ENCODE results near the gene ADGRA1. TPM values are rescaled to one million over a fixed set of nuclear protein-coding genes. Genes with fewer than 3 reads are reported as not detected.
A peak's percentile ranks its signal among the peaks of the same experiment; 100 is the strongest.
"Not testable (repeated sequence)": the region's sequence is repeated elsewhere in the genome, so short reads cannot be mapped to it uniquely, and the experiment has no call there.

Gene ADGRA1
- total RNA-seq, 3 donors from 2014 or later: 0.10 TPM; not detected in 2

- no peaks in the 10 kb centered on the region for H3K4me1 ChIP-seq (ENCODE audit: low read depth)
- no peak for TF ChIP-seq CTCF (IDR thresholded peaks at IDR 0.05)
- intact Hi-C loops (cut with DNase I, micrococcal nuclease): no loop called here
- H3K4me3 ChIP-seq: no peak overlapping the region
- no peak for DNase-seq
- ATAC-seq: no peak
- H3K9me3 ChIP-seq: peaks cover 11% of the 10 kb centered on the region
- no peaks in the 10 kb centered on the region for H3K36me3 ChIP-seq (ENCODE audit: low read depth)
Measured at GRCh38 chr10:133106516-133106915, 18.8 kb downstream of the ADGRA1 start.

- intact Hi-C loops (cut with DNase I, micrococcal nuclease): no loop called here
- Histone ChIP-seq H3K4me3 (no peak overlapping the region), H3K4me1 (ENCODE audit: low read depth) (no peaks in the 10 kb centered on the region), H3K9me3 (peaks cover 11% of the 10 kb centered on the region), H3K36me3 (ENCODE audit: low read depth) (no peaks in the 10 kb centered on the region)
- DNase-seq (no peak), ATAC-seq (no peak)
- no peak for TF ChIP-seq CTCF (IDR thresholded peaks at IDR 0.05)
Measured at GRCh38 chr10:133107442-133107841, 19.7 kb downstream of the ADGRA1 start.

GRCh38 chr10:133109711-133110110 lies 22.0 kb downstream of the ADGRA1 start:
- Histone ChIP-seq H3K36me3 (ENCODE audit: low read depth) (no peaks in the 10 kb centered on the region), H3K4me1 (ENCODE audit: low read depth) (no peaks in the 10 kb centered on the region), H3K9me3 (peaks cover 11% of the 10 kb centered on the region), H3K4me3 (no peak overlapping the region)
- no peak for TF ChIP-seq CTCF (IDR thresholded peaks at IDR 0.05)
- intact Hi-C loops (cut with DNase I, micrococcal nuclease): no loop called here
- no peak for DNase-seq
- no peak for ATAC-seq

- H3K9me3 ChIP-seq: peaks cover 11% of the 10 kb centered on the region
- ATAC-seq (peak; percentile 16), DNase-seq (no peak)
- no peaks in the 10 kb centered on the region for H3K36me3 ChIP-seq (ENCODE audit: low read depth)
- TF ChIP-seq CTCF (IDR thresholded peaks at IDR 0.05): no peak
- no peak overlapping the region for H3K4me3 ChIP-seq
- intact Hi-C loops (cut with DNase I, micrococcal nuclease): no loop called here
- H3K4me1 ChIP-seq (ENCODE audit: low read depth): no peaks in the 10 kb centered on the region
Measured at GRCh38 chr10:133110133-133110532, 22.4 kb downstream of the ADGRA1 start.

GRCh38 chr10:133110609-133111275 lies 23.0 kb downstream of the ADGRA1 start:
- Histone ChIP-seq H3K9me3 (peaks cover 11% of the 10 kb centered on the region), H3K4me1 (ENCODE audit: low read depth) (no peaks in the 10 kb centered on the region), H3K36me3 (ENCODE audit: low read depth) (no peaks in the 10 kb centered on the region), H3K4me3 (no peak overlapping the region)
- TF ChIP-seq CTCF (IDR thresholded peaks at IDR 0.05): no peak
- no peak for ATAC-seq
- no peak for DNase-seq
- intact Hi-C loops (cut with DNase I, micrococcal nuclease): no loop called here

- DNase-seq; H3K4me1 ChIP-seq (ENCODE audit: low read depth); H3K4me3 ChIP-seq; intact Hi-C loops (cut with DNase I, micrococcal nuclease); H3K36me3 ChIP-seq (ENCODE audit: low read depth); ATAC-seq: not testable (repeated sequence)
- peaks cover 11% of the 10 kb centered on the region for H3K9me3 ChIP-seq
Measured at GRCh38 chr10:133111640-133112039, 23.9 kb downstream of the ADGRA1 start.

All from mucosa of descending colon (tissue), 3 donors.